ENCODE data around the gene TMEM18.

DNA sequence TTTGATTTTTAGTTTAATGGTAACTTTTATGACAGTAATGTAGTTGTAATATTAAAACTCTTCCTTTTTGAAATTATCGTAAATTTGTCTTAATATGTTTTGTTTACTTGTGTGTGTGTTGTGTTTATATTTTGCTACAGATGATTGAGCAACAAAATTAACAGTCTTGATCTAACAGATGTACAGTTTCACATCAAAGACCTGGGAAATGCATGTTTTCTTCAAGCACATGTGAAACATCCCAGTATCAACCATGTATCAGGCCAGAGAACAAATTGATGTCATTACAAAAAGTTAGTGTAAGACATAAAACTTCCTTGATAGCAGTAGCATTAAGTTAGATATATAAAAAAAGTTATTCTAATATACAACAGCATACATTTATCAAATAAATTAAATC is 45.5 kb downstream of the TMEM18 start:
- TF ChIP-seq, protein P1, sequence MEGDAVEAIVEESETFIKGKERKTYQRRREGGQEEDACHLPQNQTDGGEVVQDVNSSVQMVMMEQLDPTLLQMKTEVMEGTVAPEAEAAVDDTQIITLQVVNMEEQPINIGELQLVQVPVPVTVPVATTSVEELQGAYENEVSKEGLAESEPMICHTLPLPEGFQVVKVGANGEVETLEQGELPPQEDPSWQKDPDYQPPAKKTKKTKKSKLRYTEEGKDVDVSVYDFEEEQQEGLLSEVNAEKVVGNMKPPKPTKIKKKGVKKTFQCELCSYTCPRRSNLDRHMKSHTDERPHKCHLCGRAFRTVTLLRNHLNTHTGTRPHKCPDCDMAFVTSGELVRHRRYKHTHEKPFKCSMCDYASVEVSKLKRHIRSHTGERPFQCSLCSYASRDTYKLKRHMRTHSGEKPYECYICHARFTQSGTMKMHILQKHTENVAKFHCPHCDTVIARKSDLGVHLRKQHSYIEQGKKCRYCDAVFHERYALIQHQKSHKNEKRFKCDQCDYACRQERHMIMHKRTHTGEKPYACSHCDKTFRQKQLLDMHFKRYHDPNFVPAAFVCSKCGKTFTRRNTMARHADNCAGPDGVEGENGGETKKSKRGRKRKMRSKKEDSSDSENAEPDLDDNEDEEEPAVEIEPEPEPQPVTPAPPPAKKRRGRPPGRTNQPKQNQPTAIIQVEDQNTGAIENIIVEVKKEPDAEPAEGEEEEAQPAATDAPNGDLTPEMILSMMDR (IDR thresholded peaks at IDR 0.05): no peak
- no peak for TF ChIP-seq POLR2A (IDR thresholded peaks at IDR 0.05)
